HUES6 (cell line): ENCODE measurements around the gene SPDEF.

Experiments used
- H3K27ac ChIP-seq: 2 replicates; pipeline ENCODE4 v1.7.0; 2013; ENCODE audit warnings: low read depth, mild to moderate bottlenecking, low read length, inconsistent platforms
- H3K27me3 ChIP-seq: 2 replicates; pipeline ENCODE4 v1.6.1; 2013; ENCODE audit warnings: low read length; ENCODE audit not compliant: control insufficient read depth, insufficient read depth
- H3K36me3 ChIP-seq: 2 replicates; pipeline ENCODE4 v1.6.1; 2013; ENCODE audit warnings: low read length; ENCODE audit not compliant: control insufficient read depth, insufficient read depth
- H3K4me1 ChIP-seq: 2 replicates; pipeline ENCODE4 v1.6.1; 2013; ENCODE audit warnings: low read length; ENCODE audit not compliant: control insufficient read depth, insufficient read depth
- H3K4me3 ChIP-seq: 2 replicates; pipeline ENCODE4 v1.5.1; 2013; ENCODE audit warnings: low read depth, low read length
- H3K9ac ChIP-seq: one replicate; pipeline ENCODE4 v1.6.1; 2013; ENCODE audit warnings: mild to moderate bottlenecking, low read length
- H3K9me3 ChIP-seq: 2 replicates; pipeline ENCODE4 v1.6.1; 2013; ENCODE audit warnings: low read depth, low read length; ENCODE audit not compliant: control insufficient read depth, insufficient read depth

Gene SPDEF

GRCh38 chr6:34553146-34553545, 3.0 kb downstream of the SPDEF start:
- Histone ChIP-seq H3K27me3 (no peaks in the 10 kb centered on the region), H3K9ac (no peak overlapping the region), H3K4me3 (no peak overlapping the region), H3K4me1 (peaks cover 6% of the 10 kb centered on the region; the same call in 1 of the 2 replicates), H3K36me3 (no peaks in the 10 kb centered on the region), H3K9me3 (no peaks in the 10 kb centered on the region), H3K27ac (no peak overlapping the region)

- H3K36me3 ChIP-seq, result no peaks in the 10 kb centered on the region
- H3K4me3 ChIP-seq, result no peak overlapping the region
- peaks cover 6% of the 10 kb centered on the region; the same call in 1 of the 2 replicates for H3K4me1 ChIP-seq
- no peaks in the 10 kb centered on the region for H3K9me3 ChIP-seq
- no peaks in the 10 kb centered on the region for H3K27me3 ChIP-seq
- no peak overlapping the region for H3K9ac ChIP-seq
- no peak overlapping the region for H3K27ac ChIP-seq
These were observed 3.5 kb downstream of the SPDEF start for GRCh38 chr6:34552620-34553019.

DNA sequence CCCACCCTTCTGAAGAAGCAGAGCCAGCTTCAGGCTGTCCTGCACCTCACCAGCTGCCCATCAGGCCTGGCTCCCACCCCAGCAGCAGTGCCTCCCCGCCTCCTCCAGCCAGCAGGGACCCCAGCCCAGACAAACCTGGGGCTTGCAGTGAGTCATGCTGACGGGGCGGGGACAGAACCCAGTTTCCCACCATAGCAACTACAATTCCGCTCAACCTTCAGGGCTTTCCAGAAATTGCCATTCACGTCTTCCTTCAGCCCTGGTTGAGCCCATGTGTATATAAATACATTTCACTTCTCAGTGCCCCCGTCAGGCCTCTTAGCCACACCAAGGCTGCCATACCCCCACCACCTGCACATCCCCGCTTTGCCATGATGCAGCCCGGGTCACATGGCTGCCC, 4.4 kb downstream of the SPDEF start:
- Histone ChIP-seq H3K4me3 (no peak overlapping the region), H3K27me3 (no peaks in the 10 kb centered on the region), H3K36me3 (no peaks in the 10 kb centered on the region), H3K9ac (no peak overlapping the region), H3K9me3 (no peaks in the 10 kb centered on the region), H3K4me1 (peaks cover 6% of the 10 kb centered on the region; the same call in 1 of the 2 replicates), H3K27ac (no peak overlapping the region)

DNA sequence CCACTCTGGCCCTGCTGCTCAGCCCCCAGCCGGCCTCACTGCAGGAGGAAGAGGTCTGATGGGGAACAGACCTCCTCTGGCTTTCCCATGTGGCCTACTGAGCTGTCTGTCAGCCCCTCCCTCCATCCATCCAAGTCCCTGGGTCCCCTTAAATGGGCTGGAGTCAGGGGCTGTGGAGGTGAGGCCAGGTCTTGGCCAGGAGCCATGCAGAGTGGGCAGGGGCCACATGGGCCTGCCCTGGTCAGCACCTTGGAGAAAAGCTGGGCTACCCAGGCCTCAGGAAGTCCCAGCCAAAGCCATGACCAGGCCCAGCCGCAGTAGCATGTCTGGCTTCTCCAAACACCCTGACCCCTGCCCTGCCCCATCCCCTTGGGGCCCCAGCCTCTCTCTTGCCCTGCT, 6.3 kb downstream of the SPDEF start:
- Histone ChIP-seq H3K4me3 (no peak overlapping the region), H3K27me3 (no peaks in the 10 kb centered on the region), H3K27ac (no peak overlapping the region), H3K9ac (no peak overlapping the region), H3K36me3 (no peaks in the 10 kb centered on the region), H3K4me1 (peaks cover 12% of the 10 kb centered on the region; the same call in 1 of the 2 replicates), H3K9me3 (no peaks in the 10 kb centered on the region)

- Histone ChIP-seq H3K27me3 (no peaks in the 10 kb centered on the region), H3K4me1 (peaks cover 13% of the 10 kb centered on the region; the same call in 1 of the 2 replicates), H3K9ac (no peak overlapping the region)
These were observed 6.9 kb downstream of the SPDEF start for GRCh38 chr6:34549026-34549803.

DNA sequence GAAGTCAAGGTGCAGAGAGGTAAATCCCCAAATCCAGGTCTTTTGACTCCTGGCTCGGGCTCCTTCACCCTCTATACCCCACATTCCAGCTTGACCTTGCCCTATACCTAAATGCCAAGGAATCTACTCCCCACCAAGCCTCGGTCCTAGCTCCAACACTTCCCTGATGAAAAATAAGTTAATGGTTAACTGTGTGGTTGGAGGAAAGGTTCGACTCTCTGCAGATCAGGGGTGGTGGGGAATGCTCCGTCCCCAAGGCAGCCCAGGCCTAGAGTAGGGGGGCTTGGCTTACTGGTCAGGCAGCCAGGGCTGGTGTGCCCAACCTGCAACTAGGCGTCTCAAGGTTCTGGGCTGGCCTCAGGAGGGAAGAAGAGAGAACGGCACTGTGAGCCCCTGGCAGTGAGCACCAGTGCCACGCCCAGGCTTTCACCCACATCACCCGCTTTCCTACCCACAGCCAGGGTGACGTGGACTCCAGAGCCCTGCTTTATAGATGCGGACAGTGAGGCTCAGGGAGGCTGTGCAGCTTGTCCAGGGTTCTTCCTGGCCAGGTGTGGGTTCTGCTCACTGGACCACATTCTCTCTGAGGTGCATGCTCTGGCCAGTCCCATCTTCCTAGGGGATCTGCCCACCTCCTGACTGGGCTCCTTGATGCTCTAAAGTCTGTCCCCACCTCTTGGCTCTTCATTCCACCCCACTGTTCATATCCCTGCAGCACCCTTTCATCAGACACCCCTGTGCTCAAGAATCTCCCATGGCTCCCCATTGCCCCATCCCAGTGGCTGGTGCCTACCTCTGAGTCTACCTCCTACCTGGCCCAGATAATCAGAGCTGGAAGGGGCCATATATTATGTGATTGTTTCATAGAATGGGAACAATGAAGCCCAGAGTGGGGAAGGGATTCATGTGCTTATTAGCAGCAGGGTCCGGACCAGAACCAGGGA, 8.2 kb downstream of the SPDEF start:
- H3K27ac ChIP-seq, result no peak overlapping the region
- no peak overlapping the region for H3K9ac ChIP-seq
- no peaks in the 10 kb centered on the region for H3K27me3 ChIP-seq
- peaks cover 8% of the 10 kb centered on the region; the same call in 1 of the 2 replicates for H3K4me1 ChIP-seq
- H3K9me3 ChIP-seq, result no peaks in the 10 kb centered on the region
- no peak overlapping the region for H3K4me3 ChIP-seq
- no peaks in the 10 kb centered on the region for H3K36me3 ChIP-seq

More at GRCh38 chr6:34549026-34549803, 6.9 kb downstream of the SPDEF start:
- no peak overlapping the region for H3K27ac ChIP-seq
- H3K4me3 ChIP-seq, result no peak overlapping the region
- H3K36me3 ChIP-seq, result no peaks in the 10 kb centered on the region
- H3K9me3 ChIP-seq, result no peaks in the 10 kb centered on the region

GRCh38 chr6:34546551-34547321, 9.4 kb downstream of the SPDEF start:
- no peak overlapping the region for H3K9ac ChIP-seq
- no peaks in the 10 kb centered on the region for H3K9me3 ChIP-seq
- peaks cover 8% of the 10 kb centered on the region; the same call in 1 of the 2 replicates for H3K4me1 ChIP-seq
- no peak overlapping the region for H3K27ac ChIP-seq
- no peaks in the 10 kb centered on the region for H3K36me3 ChIP-seq
- no peak overlapping the region for H3K4me3 ChIP-seq
- H3K27me3 ChIP-seq, result no peaks in the 10 kb centered on the region

GRCh38 chr6:34544776-34545471, 11.2 kb downstream of the SPDEF start:
- H3K9me3 ChIP-seq, result no peaks in the 10 kb centered on the region
- no peaks in the 10 kb centered on the region for H3K36me3 ChIP-seq
- H3K4me3 ChIP-seq, result no peak overlapping the region
- H3K4me1 ChIP-seq, result peaks cover 8% of the 10 kb centered on the region; the same call in 1 of the 2 replicates
- H3K27me3 ChIP-seq, result no peaks in the 10 kb centered on the region
- H3K9ac ChIP-seq, result no peak overlapping the region
- H3K27ac ChIP-seq, result no peak overlapping the region

DNA sequence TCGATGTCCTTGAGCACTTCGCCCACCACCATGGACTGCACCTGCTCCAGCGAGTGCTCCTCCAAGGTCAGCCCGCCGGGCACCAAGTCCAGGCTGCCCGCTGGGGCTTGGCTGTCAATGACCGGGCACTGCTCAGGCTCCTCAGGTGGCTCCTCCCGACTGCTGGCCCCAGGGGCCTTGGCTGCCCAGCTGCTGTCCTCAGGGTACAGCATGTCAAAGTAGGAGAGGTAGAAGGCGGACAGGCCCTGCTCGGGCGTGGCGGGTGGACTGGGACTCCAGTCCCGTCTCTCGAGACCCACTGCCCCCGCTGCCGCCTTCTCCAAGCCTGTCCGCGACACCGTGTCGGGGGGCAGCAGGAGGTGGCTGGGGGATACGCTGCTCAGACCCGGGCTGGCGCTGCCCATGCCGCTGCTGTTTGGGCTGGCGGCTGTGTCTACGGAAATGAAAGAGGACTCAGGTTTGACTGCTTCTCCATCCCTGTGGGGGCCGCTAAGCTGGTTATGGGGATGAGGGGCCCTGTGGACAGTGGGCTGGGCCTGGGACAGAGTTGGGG, 12.0 kb downstream of the SPDEF start:
- H3K4me1 ChIP-seq, result peaks cover 8% of the 10 kb centered on the region; the same call in 1 of the 2 replicates

GRCh38 chr6:34543421-34543820, 12.7 kb downstream of the SPDEF start:
- H3K4me1 ChIP-seq, result peaks cover 8% of the 10 kb centered on the region; the same call in 1 of the 2 replicates
- no peak overlapping the region for H3K4me3 ChIP-seq
- no peak overlapping the region for H3K9ac ChIP-seq

More for the DNA sequence above, 12.0 kb downstream of the SPDEF start:
- Histone ChIP-seq H3K9me3 (no peaks in the 10 kb centered on the region), H3K4me3 (no peak overlapping the region), H3K27me3 (no peaks in the 10 kb centered on the region), H3K36me3 (no peaks in the 10 kb centered on the region), H3K9ac (no peak overlapping the region), H3K27ac (no peak overlapping the region)

More at GRCh38 chr6:34543421-34543820, 12.7 kb downstream of the SPDEF start:
- H3K27me3 ChIP-seq, result no peaks in the 10 kb centered on the region
- no peak overlapping the region for H3K27ac ChIP-seq
- no peaks in the 10 kb centered on the region for H3K9me3 ChIP-seq
- no peaks in the 10 kb centered on the region for H3K36me3 ChIP-seq
